K562 (cell line): Measurements from ENCODE around the gene STX12. TPM values are rescaled to one million over a fixed set of nuclear protein-coding genes. Genes with fewer than 3 reads are reported as not detected.
A peak's percentile ranks its signal among the peaks of the same experiment; 100 is the strongest.

Experiments used
- ADNP ChIP-seq: fragments of 200-800 bp; sonication (Bioruptor generic); IDR thresholded peaks from 2 replicates; pipeline ENCODE4 v1.6.1; 2016; ENCODE audit warnings: missing genetic modification characterization, missing compliant biosample characterization
- BDP1 ChIP-seq: IDR thresholded peaks from 3 replicates; pipeline ENCODE4 v1.6.1; 2011; ENCODE audit not compliant: insufficient read length, insufficient read depth
- BMI1 ChIP-seq: fragments of 150-350 bp; IDR thresholded peaks from 2 replicates; pipeline ENCODE4 v1.6.1; 2014; ENCODE audit warnings: low read length
- BRCA1 ChIP-seq, 2 experiments: fragments of 450-650 bp in 1 of 2; sonication (generic) in 1 of 2; formaldehyde crosslinking in 1 of 2; IDR thresholded peaks; 2 replicates each; pipeline versions ENCODE4 v1.5.0 to v1.6.1; 2017 to 2020; ENCODE audit warnings: mild to moderate bottlenecking in 1 of 2, missing genetic modification reagents in 1 of 2
- CXXC5 ChIP-seq: fragments of 250-450 bp; sonication (Bioruptor Pico); IDR thresholded peaks from 2 replicates; pipeline ENCODE4 v1.8.0; 2022; ENCODE audit warnings: inconsistent platforms, mild to moderate bottlenecking, moderate library complexity
- HDAC3 ChIP-seq: fragments of 450-650 bp; IDR thresholded peaks from 2 replicates; pipeline ENCODE4 v1.6.1; 2018; ENCODE audit warnings: borderline replicate concordance, mild to moderate bottlenecking, moderate library complexity; ENCODE audit not compliant: partially characterized antibody
- HEY1 ChIP-seq: fragments of 250-450 bp; sonication (Bioruptor Pico); IDR thresholded peaks from 2 replicates; pipeline ENCODE4 v1.5.0; 2020; ENCODE audit warnings: mild to moderate bottlenecking, moderate library complexity, borderline replicate concordance
- KAT7 ChIP-seq: sonication (generic); formaldehyde crosslinking; IDR thresholded peaks from 2 replicates; pipeline ENCODE4 v1.8.0; 2022; ENCODE audit warnings: missing genetic modification reagents, mild to moderate bottlenecking, borderline replicate concordance
- KLF1 ChIP-seq: fragments of 450-650 bp; IDR thresholded peaks from 2 replicates; pipeline ENCODE4 v1.6.1; 2016; ENCODE audit warnings: missing genetic modification characterization, missing compliant biosample characterization
- LARP7 ChIP-seq: fragments of 450-650 bp; IDR thresholded peaks from 2 replicates; pipeline ENCODE4 v1.6.1; 2016
- NCOA2 ChIP-seq, 2 experiments: fragments of 450-650 bp; IDR thresholded peaks; 2 replicates each; pipeline ENCODE4 v1.6.1; 2018; ENCODE audit warnings: mild to moderate bottlenecking in 2 of 2, moderate library complexity in 1 of 2; ENCODE audit not compliant: partially characterized antibody in 2 of 2
- NFATC3 ChIP-seq: fragments of 450-650 bp; IDR thresholded peaks from 2 replicates; pipeline ENCODE4 v1.6.1; 2017; ENCODE audit warnings: mild to moderate bottlenecking
- RBM39 ChIP-seq: fragments of 200-400 bp; formaldehyde crosslinking; optimal IDR thresholded peaks from 2 replicates; pipeline ENCODE3; 2018; ENCODE audit warnings: low read depth, low read length
- TAF15 ChIP-seq: fragments of 200-400 bp; formaldehyde crosslinking; IDR thresholded peaks from 2 replicates; pipeline ENCODE4 v1.6.1; 2017; ENCODE audit warnings: mild to moderate bottlenecking, low read depth, low read length, moderate library complexity
- TCF3 ChIP-seq: sonication (generic); formaldehyde crosslinking; IDR thresholded peaks from 2 replicates; pipeline ENCODE4 v1.4.0; 2020; ENCODE audit warnings: mild to moderate bottlenecking, missing genetic modification reagents
- XRCC5 ChIP-seq: fragments of 200-400 bp; formaldehyde crosslinking; IDR thresholded peaks from 2 replicates; pipeline ENCODE4 v1.6.1; 2017; ENCODE audit warnings: low read depth, mild to moderate bottlenecking, low read length
- polyA plus RNA-seq, 8 experiments: library from polyadenylated mRNA; depleted of rRNA in 4 of 8; stranded (reverse) in 5 of 8; unstranded in 3 of 8; fragments of >200 nt; fragmentation: Nextera tagmentation in 2 of 8; fragmentation: Illumina TruSeq in 1 of 8; extraction: Ambion mirVana in 2 of 8; extraction: Trizol in 1 of 8; gene quantifications; 2 replicates each; pipeline versions ENCODE4 v1.2.1 to v1.2.3, GENCODE V29; 2011 to 2014; ENCODE audit warnings: inconsistent platforms in 1 of 8, missing spikeins in 1 of 8
- total RNA-seq, 7 experiments: library from RNA; depleted of rRNA in 6 of 7; stranded (reverse); fragments of >200 nt in 6 of 7; fragmentation: Illumina TruSeq in 2 of 7; extraction: Trizol in 2 of 7; gene quantifications; 2 replicates each; pipeline versions ENCODE4 v1.2.1 to v1.2.3, GENCODE V29; 2011 to 2021; ENCODE audit warnings: low replicate concordance in 1 of 7
- TF ChIP-seq, protein P1 (sequence below): sonication (generic); formaldehyde crosslinking; IDR thresholded peaks from 2 replicates; pipeline ENCODE4 v1.8.0; 2022; ENCODE audit warnings: mild to moderate bottlenecking, missing genetic modification reagents, borderline replicate concordance
- TF ChIP-seq, protein P2 (sequence below), 2 experiments: IDR thresholded peaks; 2 replicates each; pipeline ENCODE4 v1.6.1; 2011; ENCODE audit warnings: borderline replicate concordance in 1 of 2, control low read depth in 1 of 2, low read depth in 1 of 2, low read length in 1 of 2, mild to moderate bottlenecking in 1 of 2, mixed read lengths in 1 of 2, moderate library complexity in 1 of 2; ENCODE audit not compliant: insufficient read depth in 1 of 2, insufficient read length in 1 of 2, poor library complexity in 1 of 2, severe bottlenecking in 1 of 2; ENCODE audit errors: extremely low read depth in 1 of 2
- TF ChIP-seq, protein P3 (sequence below): sonication (generic); formaldehyde crosslinking; IDR thresholded peaks from 2 replicates; pipeline ENCODE4 v1.8.0; 2022; ENCODE audit warnings: mild to moderate bottlenecking, low read depth, missing genetic modification reagents
- TF ChIP-seq, protein P4 (sequence below): sonication (generic); formaldehyde crosslinking; IDR thresholded peaks from 2 replicates; pipeline ENCODE4 v1.8.0; 2022; ENCODE audit warnings: mild to moderate bottlenecking, missing genetic modification reagents

Gene STX12
- total and polyA plus RNA-seq, 9 of the 15 experiments (the other 6 are each of a cell fraction or from before 2014, with no cell fraction given) = 16.9 to 31.3 (median 25.7) TPM

DNA sequence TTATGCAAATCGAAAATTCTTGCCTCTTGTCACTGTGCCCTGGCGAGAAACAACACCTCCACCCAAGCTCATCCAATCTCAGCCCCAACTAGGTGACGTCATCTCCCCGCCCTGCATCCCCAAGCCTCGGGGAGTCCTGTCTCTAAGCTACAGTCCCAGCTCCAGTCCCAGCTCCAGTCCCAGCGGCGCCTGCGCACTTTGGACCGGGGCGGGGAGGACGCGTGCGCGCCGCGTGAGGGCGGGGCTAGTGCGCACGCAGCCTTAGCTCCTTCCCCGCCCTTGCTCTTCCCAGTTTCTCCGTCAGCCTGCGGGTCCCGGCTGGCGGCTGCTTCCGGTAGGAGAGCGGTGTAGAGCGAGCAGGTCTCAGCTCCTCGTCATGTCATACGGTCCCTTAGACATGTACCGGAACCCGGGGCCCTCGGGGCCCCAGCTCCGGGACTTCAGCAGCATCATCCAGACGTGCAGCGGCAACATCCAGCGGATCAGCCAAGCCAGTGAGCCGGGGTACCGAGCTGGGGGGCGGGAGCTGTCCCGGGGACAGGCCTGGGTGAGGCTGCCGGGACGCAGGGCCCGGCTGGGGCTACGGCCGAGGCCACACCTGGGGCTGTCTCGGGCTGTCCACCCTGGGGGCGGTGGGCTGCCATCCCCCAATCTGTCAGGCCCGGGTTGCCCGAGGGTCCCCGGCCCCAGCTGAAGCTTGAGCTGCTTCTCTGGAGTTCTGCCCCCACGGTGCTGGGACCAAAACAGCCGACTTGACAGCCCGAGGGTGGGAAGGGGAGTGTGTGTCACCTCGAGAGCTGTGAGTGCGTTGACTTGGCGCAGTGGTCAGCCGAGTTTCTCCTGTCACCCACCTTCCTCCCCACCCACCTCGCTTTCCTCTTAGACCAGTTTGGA, at the start of gene STX12 (continued):
- TF ChIP-seq, protein P1, sequence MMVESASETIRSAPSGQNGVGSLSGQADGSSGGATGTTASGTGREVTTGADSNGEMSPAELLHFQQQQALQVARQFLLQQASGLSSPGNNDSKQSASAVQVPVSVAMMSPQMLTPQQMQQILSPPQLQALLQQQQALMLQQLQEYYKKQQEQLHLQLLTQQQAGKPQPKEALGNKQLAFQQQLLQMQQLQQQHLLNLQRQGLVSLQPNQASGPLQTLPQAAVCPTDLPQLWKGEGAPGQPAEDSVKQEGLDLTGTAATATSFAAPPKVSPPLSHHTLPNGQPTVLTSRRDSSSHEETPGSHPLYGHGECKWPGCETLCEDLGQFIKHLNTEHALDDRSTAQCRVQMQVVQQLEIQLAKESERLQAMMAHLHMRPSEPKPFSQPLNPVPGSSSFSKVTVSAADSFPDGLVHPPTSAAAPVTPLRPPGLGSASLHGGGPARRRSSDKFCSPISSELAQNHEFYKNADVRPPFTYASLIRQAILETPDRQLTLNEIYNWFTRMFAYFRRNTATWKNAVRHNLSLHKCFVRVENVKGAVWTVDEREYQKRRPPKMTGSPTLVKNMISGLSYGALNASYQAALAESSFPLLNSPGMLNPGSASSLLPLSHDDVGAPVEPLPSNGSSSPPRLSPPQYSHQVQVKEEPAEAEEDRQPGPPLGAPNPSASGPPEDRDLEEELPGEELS (CRISPR knock-in tag) = no peak
- TF ChIP-seq BMI1 (peak; percentile 74; the same call in 1 of the 2 replicates), CXXC5 (CRISPR knock-in tag) (peak; percentile 93), TAF15 (no peak), KLF1 (tag) (no peak), BDP1 (no peak), NFATC3 (no peak), HDAC3 (no peak), BRCA1 (IDR thresholded peaks at IDR 0.05) (no peak), BRCA1 (CRISPR knock-in tag; IDR thresholded peaks at IDR 0.05) (no peak), NCOA2 (IDR thresholded peaks at IDR 0.05; ENCODE audit: partially characterized antibody in 2 of 2) (no peak), KAT7 (CRISPR knock-in tag) (peak; percentile 95), ADNP (no peak), XRCC5 (no peak), TCF3 (CRISPR knock-in tag) (no peak), LARP7 (no peak), HEY1 (CRISPR knock-in tag) (no peak), RBM39 (no peak)
- TF ChIP-seq, protein P2, sequence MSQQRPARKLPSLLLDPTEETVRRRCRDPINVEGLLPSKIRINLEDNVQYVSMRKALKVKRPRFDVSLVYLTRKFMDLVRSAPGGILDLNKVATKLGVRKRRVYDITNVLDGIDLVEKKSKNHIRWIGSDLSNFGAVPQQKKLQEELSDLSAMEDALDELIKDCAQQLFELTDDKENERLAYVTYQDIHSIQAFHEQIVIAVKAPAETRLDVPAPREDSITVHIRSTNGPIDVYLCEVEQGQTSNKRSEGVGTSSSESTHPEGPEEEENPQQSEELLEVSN (IDR thresholded peaks at IDR 0.05; ENCODE audit: borderline replicate concordance in 1 of 2, extremely low read depth in 1 of 2, insufficient read depth in 1 of 2, insufficient read length in 1 of 2, low read depth in 1 of 2, low read length in 1 of 2, poor library complexity in 1 of 2, severe bottlenecking in 1 of 2) = peak in 1 of 2 experiments; percentile 32
- TF ChIP-seq, protein P3, sequence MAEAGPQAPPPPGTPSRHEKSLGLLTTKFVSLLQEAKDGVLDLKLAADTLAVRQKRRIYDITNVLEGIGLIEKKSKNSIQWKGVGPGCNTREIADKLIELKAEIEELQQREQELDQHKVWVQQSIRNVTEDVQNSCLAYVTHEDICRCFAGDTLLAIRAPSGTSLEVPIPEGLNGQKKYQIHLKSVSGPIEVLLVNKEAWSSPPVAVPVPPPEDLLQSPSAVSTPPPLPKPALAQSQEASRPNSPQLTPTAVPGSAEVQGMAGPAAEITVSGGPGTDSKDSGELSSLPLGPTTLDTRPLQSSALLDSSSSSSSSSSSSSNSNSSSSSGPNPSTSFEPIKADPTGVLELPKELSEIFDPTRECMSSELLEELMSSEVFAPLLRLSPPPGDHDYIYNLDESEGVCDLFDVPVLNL (CRISPR knock-in tag) = peak; percentile 16; the same call in 1 of the 2 replicates
- TF ChIP-seq, protein P4, sequence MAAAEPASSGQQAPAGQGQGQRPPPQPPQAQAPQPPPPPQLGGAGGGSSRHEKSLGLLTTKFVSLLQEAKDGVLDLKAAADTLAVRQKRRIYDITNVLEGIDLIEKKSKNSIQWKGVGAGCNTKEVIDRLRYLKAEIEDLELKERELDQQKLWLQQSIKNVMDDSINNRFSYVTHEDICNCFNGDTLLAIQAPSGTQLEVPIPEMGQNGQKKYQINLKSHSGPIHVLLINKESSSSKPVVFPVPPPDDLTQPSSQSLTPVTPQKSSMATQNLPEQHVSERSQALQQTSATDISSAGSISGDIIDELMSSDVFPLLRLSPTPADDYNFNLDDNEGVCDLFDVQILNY (CRISPR knock-in tag) = no peak
